Upper lobe of right lung (tissue), 1 donor: Measurements from ENCODE around the gene PLEKHG2. TPM values are rescaled to one million over a fixed set of nuclear protein-coding genes. Genes with fewer than 3 reads are reported as not detected.
A peak's percentile ranks its signal among the peaks of the same experiment; 100 is the strongest.
"Not testable (repeated sequence)": the region's sequence is repeated elsewhere in the genome, so short reads cannot be mapped to it uniquely, and the experiment has no call there.

Experiments used
- ATAC-seq: fragments of 200-7000 bp; cut with Tn5 transposase; one replicate; pipeline ENCODE4 v1.9.1; 2020; ENCODE audit warnings: mild to moderate bottlenecking, moderate library complexity
- DNase-seq: peaks from one replicate; pipeline ENCODE4 v3.0.0-alpha.2; 2020
- H3K27ac ChIP-seq: fragments of 200-600 bp; one replicate; pipeline ENCODE4 v1.8.0; 2022
- H3K27me3 ChIP-seq: fragments of 200-600 bp; one replicate; pipeline ENCODE4 v1.8.0; 2022; ENCODE audit warnings: mild to moderate bottlenecking
- H3K36me3 ChIP-seq: fragments of 200-600 bp; one replicate; pipeline ENCODE4 v1.8.0; 2022
- H3K4me1 ChIP-seq: fragments of 200-600 bp; one replicate; pipeline ENCODE4 v1.8.0; 2022
- H3K4me3 ChIP-seq: fragments of 200-600 bp; one replicate; pipeline ENCODE4 v1.8.0; 2022; ENCODE audit warnings: mild to moderate bottlenecking
- H3K9me3 ChIP-seq: fragments of 200-600 bp; one replicate; pipeline ENCODE4 v1.8.0; 2022
- CTCF ChIP-seq: fragments of 200-600 bp; IDR thresholded peaks from one replicate; pipeline ENCODE4 v1.8.0; 2022; ENCODE audit warnings: antibody characterized with exemption
- intact Hi-C: fragments of 100-400 bp; cut with DNase I; formaldehyde crosslinking; loops from one replicate; pipeline ENCODE4 v1.11.0; 2022
- total RNA-seq: library from RNA; stranded (reverse); fragmentation: NEBNext Ultra II Directional; extraction: Animal tissue kit (Norgen Biotek cat#: 25700); gene quantifications from one replicate; pipeline ENCODE4 v1.2.1, GENCODE V29; 2021
- donor health status: DM: no; HTN: yes; CAD: no; lungs with severe emphysema.

Gene PLEKHG2
- total RNA-seq, 1 donor from 2014 or later: 32.4 TPM

GRCh38 chr19:39377373-39378362 lies 34.8 kb upstream of the PLEKHG2 start:
- Histone ChIP-seq H3K9me3 (no peaks in the 10 kb centered on the region), H3K27ac (no peak overlapping the region), H3K4me1 (peaks cover 9% of the 10 kb centered on the region), H3K36me3 (peaks cover 87% of the 10 kb centered on the region), H3K4me3 (no peak overlapping the region), H3K27me3 (no peaks in the 10 kb centered on the region)
- no peak for TF ChIP-seq CTCF
- intact Hi-C loops: no loop called here
- ATAC-seq: no peak
- peak; percentile 54 for DNase-seq

GRCh38 chr19:39379366-39379765 lies 33.1 kb upstream of the PLEKHG2 start:
- H3K9me3 ChIP-seq, DNase-seq, H3K27me3 ChIP-seq, H3K4me1 ChIP-seq, intact Hi-C loops, H3K27ac ChIP-seq, ATAC-seq, H3K4me3 ChIP-seq: not testable (repeated sequence)
- H3K36me3 ChIP-seq: peaks cover 98% of the 10 kb centered on the region

- no peak overlapping the region for H3K27ac ChIP-seq
- H3K27me3 ChIP-seq: no peaks in the 10 kb centered on the region
- intact Hi-C loops: no loop called here
- peaks cover 99% of the 10 kb centered on the region for H3K36me3 ChIP-seq
- H3K4me3 ChIP-seq: no peak overlapping the region
- TF ChIP-seq CTCF: no peak
- no peaks in the 10 kb centered on the region for H3K9me3 ChIP-seq
- no peaks in the 10 kb centered on the region for H3K4me1 ChIP-seq
- no peak for DNase-seq
- no peak for ATAC-seq
These were observed 32.5 kb upstream of the PLEKHG2 start for GRCh38 chr19:39379865-39380396.

GRCh38 chr19:39380521-39381502 lies 31.7 kb upstream of the PLEKHG2 start:
- H3K9me3 ChIP-seq: no peaks in the 10 kb centered on the region
- ATAC-seq (no peak), DNase-seq (no peak)
- peaks cover 94% of the 10 kb centered on the region for H3K36me3 ChIP-seq
- no peak overlapping the region for H3K27ac ChIP-seq
- no peaks in the 10 kb centered on the region for H3K4me1 ChIP-seq
- no peak overlapping the region for H3K4me3 ChIP-seq
- H3K27me3 ChIP-seq: no peaks in the 10 kb centered on the region
- no peak for TF ChIP-seq CTCF
- intact Hi-C loops: no loop called here

GRCh38 chr19:39381910-39382611 lies 30.4 kb upstream of the PLEKHG2 start:
- no peak for TF ChIP-seq CTCF
- ATAC-seq: no peak
- peaks cover 94% of the 10 kb centered on the region for H3K36me3 ChIP-seq

More at GRCh38 chr19:39381910-39382611, 30.4 kb upstream of the PLEKHG2 start:
- H3K4me3 ChIP-seq: no peak overlapping the region
- intact Hi-C loops: no loop called here
- no peak for DNase-seq
- H3K4me1 ChIP-seq: no peaks in the 10 kb centered on the region
- H3K27ac ChIP-seq: no peak overlapping the region
- H3K9me3 ChIP-seq: no peaks in the 10 kb centered on the region
- H3K27me3 ChIP-seq: no peaks in the 10 kb centered on the region
